Spinal cord (tissue), 10 donors: Measurements from ENCODE around the gene DYNC1I2. TPM values are rescaled to one million over a fixed set of nuclear protein-coding genes. Genes with fewer than 3 reads are reported as not detected.
A peak's percentile ranks its signal among the peaks of the same experiment; 100 is the strongest.
"Not testable (repeated sequence)": the region's sequence is repeated elsewhere in the genome, so short reads cannot be mapped to it uniquely, and the experiment has no call there.

Experiments
- DNase-seq, 6 donors: peaks; one replicate each; pipeline versions ENCODE4 v3.0.0 to v3.0.0-alpha.2; 2013 to 2015; ENCODE audit warnings: low spot score in 6 of 6, low read depth in 4 of 6
- H3K27ac ChIP-seq: one replicate; pipeline ENCODE4 v1.5.1; 2013; ENCODE audit warnings: low read depth, low read length, control low read depth
- H3K27me3 ChIP-seq: one replicate; pipeline ENCODE4 v1.6.1; 2013; ENCODE audit warnings: low read length; ENCODE audit not compliant: control insufficient read depth, insufficient read depth
- H3K36me3 ChIP-seq: one replicate; pipeline ENCODE4 v1.6.1; 2013; ENCODE audit warnings: low read length; ENCODE audit not compliant: control insufficient read depth, insufficient read depth
- H3K4me1 ChIP-seq: one replicate; pipeline ENCODE4 v1.6.1; 2013; ENCODE audit warnings: low read length; ENCODE audit not compliant: control insufficient read depth, insufficient read depth
- H3K4me3 ChIP-seq: one replicate; pipeline ENCODE4 v1.5.1; 2013; ENCODE audit warnings: low read depth, low read length, control low read depth
- H3K9me3 ChIP-seq: one replicate; pipeline ENCODE4 v1.6.1; 2013; ENCODE audit warnings: low read length; ENCODE audit not compliant: control insufficient read depth, insufficient read depth
- WGBS: methylation state at CpG from one replicate; pipeline ENCODE4 v1.1.5; 2013; ENCODE audit warnings: missing lambda C conversion rate; ENCODE audit not compliant: insufficient coverage; 5-methylcytosine and 5-hydroxymethylcytosine counted together
- polyA plus RNA-seq, 2 donors: library from polyadenylated mRNA; unstranded; fragments of 120-200 nt; gene quantifications; one replicate each; pipeline ENCODE4 v1.2.1, GENCODE V29; 2013; ENCODE audit not compliant: insufficient read length in 2 of 2
- total RNA-seq, 2 donors: library from RNA; depleted of rRNA in 1 of 2; stranded (reverse); fragments of 120-200 nt in 1 of 2; fragments of >200 nt in 1 of 2; gene quantifications; one replicate each; pipeline versions ENCODE4 v1.2.3 to v1.2.4, GENCODE V29; 2013 to 2014
- donor health status: healthy.

The DYNC1I2 gene
- total and polyA plus RNA-seq, 4 donors, result 127 to 209 (median 194) TPM

DNA sequence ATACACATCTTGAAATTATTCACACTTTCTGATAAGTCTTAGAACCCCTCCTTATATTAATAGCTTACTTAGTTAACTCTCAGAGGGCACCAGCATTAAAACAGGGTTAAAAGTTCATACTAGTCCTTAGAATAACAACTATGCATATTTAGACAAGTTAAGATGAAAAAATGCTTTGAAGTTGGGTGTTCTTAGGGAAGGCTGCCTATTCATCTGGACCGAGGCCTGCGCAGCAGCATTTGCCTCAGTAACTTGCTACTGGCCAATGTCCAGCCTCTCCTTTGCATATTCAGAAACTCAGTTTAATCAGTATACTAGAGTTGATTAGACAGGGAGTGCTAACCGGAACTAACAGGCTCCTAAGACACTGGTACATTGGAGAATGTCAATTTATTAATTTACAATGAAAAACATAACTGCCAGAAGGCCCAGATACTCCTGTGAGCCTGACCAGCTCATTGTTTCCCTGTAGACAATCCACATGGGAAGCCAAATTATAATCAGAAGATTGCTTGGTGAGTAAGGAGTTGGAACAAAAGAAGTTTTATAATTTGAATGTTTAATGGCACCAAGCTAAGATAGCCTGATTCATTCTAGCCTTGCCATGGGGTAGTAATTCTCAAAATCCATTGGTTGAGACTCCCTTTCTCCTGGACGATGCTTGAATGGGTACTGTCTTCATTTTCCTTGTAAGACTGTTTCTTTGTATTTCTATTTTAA lies 48.9 kb downstream of the DYNC1I2 start:
- Histone ChIP-seq H3K27ac (no peak overlapping the region), H3K36me3 (peaks cover 23% of the 10 kb centered on the region), H3K4me3 (no peak overlapping the region), H3K4me1 (no peaks in the 10 kb centered on the region), H3K9me3 (no peaks in the 10 kb centered on the region), H3K27me3 (no peaks in the 10 kb centered on the region)
- WGBS, result no CpG with 5 or more reads among the region's 4 CpGs
- peak in 1 of 6 donors; percentile 8 for DNase-seq

GRCh38 chr2:171741189-171741588 lies 53.9 kb downstream of the DYNC1I2 start:
- no CpG with 5 or more reads among the region's 2 CpGs for WGBS
- peaks cover 22% of the 10 kb centered on the region for H3K36me3 ChIP-seq
- H3K27me3 ChIP-seq, result no peaks in the 10 kb centered on the region
- no peak for DNase-seq
- no peak overlapping the region for H3K4me3 ChIP-seq
- H3K9me3 ChIP-seq, result no peaks in the 10 kb centered on the region
- H3K4me1 ChIP-seq, result no peaks in the 10 kb centered on the region
- H3K27ac ChIP-seq, result no peak overlapping the region

DNA sequence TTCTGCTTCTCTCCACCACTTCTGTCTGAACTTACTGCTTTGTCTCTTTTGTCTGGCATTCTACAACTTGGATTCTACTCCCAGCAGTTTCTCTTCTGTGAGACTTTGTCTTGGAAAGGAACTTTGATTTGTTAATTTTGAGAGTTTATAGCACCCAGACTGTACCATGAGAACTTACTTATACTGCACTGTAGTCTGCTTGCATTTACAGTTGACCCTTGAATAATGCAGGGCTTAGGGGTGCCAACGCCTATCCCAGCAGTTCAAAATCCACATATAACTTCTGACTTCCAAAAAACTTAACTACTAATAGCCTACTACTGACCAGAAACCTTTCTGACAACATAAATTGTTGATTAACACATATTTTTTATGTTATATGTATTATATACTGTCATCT lies 55.5 kb downstream of the DYNC1I2 start:
- Histone ChIP-seq H3K27ac (no peak overlapping the region), H3K27me3 (no peaks in the 10 kb centered on the region), H3K9me3 (no peaks in the 10 kb centered on the region), H3K36me3 (peaks cover 21% of the 10 kb centered on the region), H3K4me1 (no peaks in the 10 kb centered on the region), H3K4me3 (no peak overlapping the region)
- no peak for DNase-seq
- 100% methylated on average over 1 of the region's 1 CpG for WGBS

GRCh38 chr2:171745141-171745540 lies 57.9 kb downstream of the DYNC1I2 start:
- peaks cover 12% of the 10 kb centered on the region for H3K36me3 ChIP-seq

GRCh38 chr2:171745806-171746205 lies 58.5 kb downstream of the DYNC1I2 start:
- H3K27me3 ChIP-seq, result no peaks in the 10 kb centered on the region
- no peak overlapping the region for H3K27ac ChIP-seq
- WGBS, result 94% methylated on average over 2 of the region's 4 CpGs
- no peaks in the 10 kb centered on the region for H3K4me1 ChIP-seq
- H3K4me3 ChIP-seq, result no peak overlapping the region
- H3K9me3 ChIP-seq, result no peaks in the 10 kb centered on the region
- no peak for DNase-seq
- peaks cover 12% of the 10 kb centered on the region for H3K36me3 ChIP-seq

More at GRCh38 chr2:171745141-171745540, 57.9 kb downstream of the DYNC1I2 start:
- Histone ChIP-seq H3K27ac (no peak overlapping the region), H3K4me3 (no peak overlapping the region), H3K27me3 (no peaks in the 10 kb centered on the region), H3K9me3 (no peaks in the 10 kb centered on the region), H3K4me1 (no peaks in the 10 kb centered on the region)
- WGBS, result 80% methylated on average over 1 of the region's 1 CpG
- no peak for DNase-seq

GRCh38 chr2:171747371-171747770 lies 60.1 kb downstream of the DYNC1I2 start:
- Histone ChIP-seq H3K27me3 (no peaks in the 10 kb centered on the region), H3K9me3 (no peaks in the 10 kb centered on the region), H3K4me3 (no peak overlapping the region), H3K36me3 (peaks cover 12% of the 10 kb centered on the region), H3K4me1 (no peaks in the 10 kb centered on the region), H3K27ac (no peak overlapping the region)
- no peak for DNase-seq
- no CpG with 5 or more reads among the region's 3 CpGs for WGBS

- no peak for DNase-seq
- H3K36me3 ChIP-seq, result peaks cover 3% of the 10 kb centered on the region
- H3K27me3 ChIP-seq, result no peaks in the 10 kb centered on the region
- no peaks in the 10 kb centered on the region for H3K4me1 ChIP-seq
- WGBS, result no CpG with 5 or more reads among the region's 1 CpG
- H3K4me3 ChIP-seq, result no peak overlapping the region
- no peak overlapping the region for H3K27ac ChIP-seq
- H3K9me3 ChIP-seq, result no peaks in the 10 kb centered on the region
Measured at GRCh38 chr2:171754254-171754939, 67.1 kb downstream of the DYNC1I2 start.

- H3K9me3 ChIP-seq, DNase-seq, H3K27ac ChIP-seq, H3K27me3 ChIP-seq, H3K4me3 ChIP-seq, H3K4me1 ChIP-seq: not testable (repeated sequence)
- 100% methylated on average over 1 of the region's 1 CpG for WGBS
- peaks cover 10% of the 10 kb centered on the region for H3K36me3 ChIP-seq
Measured at GRCh38 chr2:171758762-171759161, 71.5 kb downstream of the DYNC1I2 start.

DNA sequence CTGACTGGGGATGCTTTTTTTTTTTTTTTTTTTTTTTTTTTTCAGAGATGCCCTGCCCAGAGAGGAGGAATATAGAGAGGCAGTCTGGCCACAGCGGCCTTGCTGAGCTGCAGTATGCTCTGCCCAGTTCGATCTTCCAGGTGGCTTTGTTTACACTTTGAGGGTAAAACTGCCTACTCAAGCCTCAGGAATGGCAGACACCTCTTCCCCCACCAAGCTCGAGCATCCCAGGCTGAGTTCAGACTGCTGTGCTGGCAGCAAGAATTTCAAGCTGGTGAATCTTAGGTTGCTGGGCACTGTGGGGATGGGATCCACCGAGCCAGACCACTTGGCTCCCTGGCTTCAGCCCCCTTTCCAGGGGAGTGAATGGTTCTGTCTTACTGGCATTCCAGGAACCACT lies 73.9 kb downstream of the DYNC1I2 start:
- not testable (repeated sequence) for H3K4me1 ChIP-seq, DNase-seq, H3K9me3 ChIP-seq, H3K27ac ChIP-seq, H3K27me3 ChIP-seq, H3K4me3 ChIP-seq
- 95% methylated on average over 4 of the region's 4 CpGs for WGBS
- peaks cover 10% of the 10 kb centered on the region for H3K36me3 ChIP-seq
